A549 treated with CORT108297 at 1 μM for 4 hours (cell line): ENCODE measurements around the gene COPE. TPM values are rescaled to one million over a fixed set of nuclear protein-coding genes. Genes with fewer than 3 reads are reported as not detected.

Experiments
- total RNA-seq: library from RNA; stranded (reverse); fragments of 200-300 nt; extraction: Qiagen RNA extraction; gene quantifications from 5 replicates; pipeline ENCODE4 v1.2.3, GENCODE V29; 2022

The COPE gene
- 137 to 173 TPM (median 169 TPM) in 5 replicates for total RNA-seq

GRCh38 chr19:18919086-18919899 is at the start of gene COPE, which contains the start of gene DDX49:
Gene COPE (minus strand): TSS chr19:18919387. CDS start chr19:18919348, 39 bp downstream.
Gene DDX49 (plus strand): TSS chr19:18919715. CDS start chr19:18919742, 27 bp downstream.

GRCh38 chr19:18940769-18941627 is 21.8 kb upstream of the COPE start, which contains the start of gene HOMER3:
Gene HOMER3 (minus strand): TSS chr19:18941217. CDS start chr19:18938982, 2,235 bp downstream.

GRCh38 chr19:18895824-18896341 is 23.3 kb downstream of the COPE start, which contains the start of gene CERS1:
Gene CERS1 (minus strand): TSS chr19:18896158. CDS start chr19:18896072, 86 bp downstream.

Other genes with a start within 250 kb of the COPE start
- gene CRTC1, start 235.7 kb downstream of the COPE start, total RNA-seq: 3.4 to 5.5 TPM (median 4.2 TPM) in 5 replicates
- 0.04 to 0.06 TPM (median 0.05 TPM) in 4 of 5 replicates, not detected in the other for gene COMP, start 128.1 kb downstream of the COPE start, total RNA-seq
- gene UPF1, start 87.4 kb downstream of the COPE start, total RNA-seq: 33.1 to 46.1 TPM (median 41.4 TPM) in 5 replicates
- gene CERS1, start 23.2 kb downstream of the COPE start, total RNA-seq: 4.4 to 6.0 TPM (median 5.6 TPM) in 5 replicates
- 32.4 to 48.7 TPM (median 44.7 TPM) in 5 replicates for gene DDX49, start 328 bp upstream of the COPE start, total RNA-seq
- gene HOMER3, start 21.8 kb upstream of the COPE start, total RNA-seq: 24.1 to 36.1 TPM (median 32.1 TPM) in 5 replicates
- gene SUGP2, start 114.1 kb upstream of the COPE start, total RNA-seq: 23.8 to 34.5 TPM (median 33.0 TPM) in 5 replicates
- 24.2 to 30.9 TPM (median 29.9 TPM) in 5 replicates for gene ARMC6, start 114.2 kb upstream of the COPE start, total RNA-seq
- gene SLC25A42, start 144.6 kb upstream of the COPE start, total RNA-seq: 0.44 to 1.2 TPM (median 0.67 TPM) in 5 replicates
- 19.5 to 29.5 TPM (median 26.2 TPM) in 5 replicates for gene TMEM161A, start 219.1 kb upstream of the COPE start, total RNA-seq